ENCODE results near the gene CACNA2D2.

Gene CACNA2D2

DNA sequence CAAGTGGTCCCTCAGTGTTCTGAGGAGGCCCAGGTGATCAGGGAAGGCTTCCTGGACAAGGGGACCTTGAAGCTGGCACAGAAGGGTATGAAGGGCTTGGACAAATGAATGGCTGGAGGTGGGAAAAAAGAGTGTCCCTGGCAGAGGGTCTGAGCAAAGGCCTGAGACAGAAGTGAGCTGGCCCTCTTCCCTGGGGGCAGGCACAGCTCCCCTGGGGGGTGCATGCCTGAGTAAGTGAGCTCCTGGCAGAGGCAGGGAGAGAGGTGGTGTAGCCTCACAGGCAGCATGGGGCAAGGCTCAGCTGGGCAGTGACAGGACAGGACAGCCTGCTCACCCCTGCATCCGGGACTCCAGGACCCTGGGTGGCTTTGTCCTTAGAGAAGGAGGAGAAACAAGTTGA is 5.4 kb upstream of the CACNA2D2 start:
- TF ChIP-seq, protein P1, sequence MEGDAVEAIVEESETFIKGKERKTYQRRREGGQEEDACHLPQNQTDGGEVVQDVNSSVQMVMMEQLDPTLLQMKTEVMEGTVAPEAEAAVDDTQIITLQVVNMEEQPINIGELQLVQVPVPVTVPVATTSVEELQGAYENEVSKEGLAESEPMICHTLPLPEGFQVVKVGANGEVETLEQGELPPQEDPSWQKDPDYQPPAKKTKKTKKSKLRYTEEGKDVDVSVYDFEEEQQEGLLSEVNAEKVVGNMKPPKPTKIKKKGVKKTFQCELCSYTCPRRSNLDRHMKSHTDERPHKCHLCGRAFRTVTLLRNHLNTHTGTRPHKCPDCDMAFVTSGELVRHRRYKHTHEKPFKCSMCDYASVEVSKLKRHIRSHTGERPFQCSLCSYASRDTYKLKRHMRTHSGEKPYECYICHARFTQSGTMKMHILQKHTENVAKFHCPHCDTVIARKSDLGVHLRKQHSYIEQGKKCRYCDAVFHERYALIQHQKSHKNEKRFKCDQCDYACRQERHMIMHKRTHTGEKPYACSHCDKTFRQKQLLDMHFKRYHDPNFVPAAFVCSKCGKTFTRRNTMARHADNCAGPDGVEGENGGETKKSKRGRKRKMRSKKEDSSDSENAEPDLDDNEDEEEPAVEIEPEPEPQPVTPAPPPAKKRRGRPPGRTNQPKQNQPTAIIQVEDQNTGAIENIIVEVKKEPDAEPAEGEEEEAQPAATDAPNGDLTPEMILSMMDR (IDR thresholded peaks at IDR 0.05; ENCODE audit: borderline replicate concordance, insufficient read depth, low read depth, low read length), result no peak
- H3K4me3 ChIP-seq (ENCODE audit: low read depth, low read length), result no peak overlapping the region

DNA sequence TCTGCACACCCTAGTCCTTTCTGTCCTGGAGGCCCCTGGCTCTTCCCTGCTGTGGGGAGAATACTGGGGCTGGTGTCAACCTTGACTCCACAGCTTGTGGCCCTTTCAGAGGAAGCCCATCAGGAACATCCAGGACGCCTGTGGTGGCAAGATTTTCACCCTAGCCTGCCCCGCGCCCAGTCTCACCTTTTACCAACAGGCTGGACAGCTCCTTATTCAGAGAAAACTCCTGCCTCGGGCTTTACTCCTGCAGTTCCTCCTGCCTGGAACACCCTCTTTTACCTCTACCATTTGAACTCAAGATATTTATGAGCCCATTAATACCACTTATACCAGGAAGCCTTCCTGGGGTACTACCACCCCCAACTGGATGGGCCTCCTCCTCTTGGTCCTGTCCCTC is 2.7 kb upstream of the CACNA2D2 start:
- no peak overlapping the region for H3K4me3 ChIP-seq (ENCODE audit: low read depth, low read length)
- TF ChIP-seq, protein P1 (IDR thresholded peaks at IDR 0.05; ENCODE audit: borderline replicate concordance, insufficient read depth, low read depth, low read length), result no peak

DNA sequence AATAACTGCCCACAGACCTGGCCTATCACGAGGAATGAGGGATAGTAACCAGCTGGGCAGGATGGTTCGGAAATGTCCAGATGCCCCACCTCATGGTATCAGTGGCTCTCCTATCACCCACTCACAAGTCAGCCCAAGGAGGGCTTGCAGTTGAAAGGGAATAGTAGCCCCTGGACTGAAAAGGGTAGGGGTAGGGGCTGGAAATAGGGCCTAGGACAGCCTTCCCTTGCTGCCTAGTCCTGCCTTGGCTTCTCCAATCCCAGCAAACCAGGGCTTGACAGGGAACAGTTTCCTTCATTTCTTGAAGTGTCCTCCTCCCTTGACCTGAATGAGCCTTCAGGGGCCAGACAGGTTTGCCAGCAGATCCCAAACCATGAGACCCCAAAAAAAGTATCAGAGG is 1.2 kb upstream of the CACNA2D2 start:
- TF ChIP-seq, protein P1 (IDR thresholded peaks at IDR 0.05; ENCODE audit: borderline replicate concordance, insufficient read depth, low read depth, low read length), result no peak
- no peak overlapping the region for H3K4me3 ChIP-seq (ENCODE audit: low read depth, low read length)

DNA sequence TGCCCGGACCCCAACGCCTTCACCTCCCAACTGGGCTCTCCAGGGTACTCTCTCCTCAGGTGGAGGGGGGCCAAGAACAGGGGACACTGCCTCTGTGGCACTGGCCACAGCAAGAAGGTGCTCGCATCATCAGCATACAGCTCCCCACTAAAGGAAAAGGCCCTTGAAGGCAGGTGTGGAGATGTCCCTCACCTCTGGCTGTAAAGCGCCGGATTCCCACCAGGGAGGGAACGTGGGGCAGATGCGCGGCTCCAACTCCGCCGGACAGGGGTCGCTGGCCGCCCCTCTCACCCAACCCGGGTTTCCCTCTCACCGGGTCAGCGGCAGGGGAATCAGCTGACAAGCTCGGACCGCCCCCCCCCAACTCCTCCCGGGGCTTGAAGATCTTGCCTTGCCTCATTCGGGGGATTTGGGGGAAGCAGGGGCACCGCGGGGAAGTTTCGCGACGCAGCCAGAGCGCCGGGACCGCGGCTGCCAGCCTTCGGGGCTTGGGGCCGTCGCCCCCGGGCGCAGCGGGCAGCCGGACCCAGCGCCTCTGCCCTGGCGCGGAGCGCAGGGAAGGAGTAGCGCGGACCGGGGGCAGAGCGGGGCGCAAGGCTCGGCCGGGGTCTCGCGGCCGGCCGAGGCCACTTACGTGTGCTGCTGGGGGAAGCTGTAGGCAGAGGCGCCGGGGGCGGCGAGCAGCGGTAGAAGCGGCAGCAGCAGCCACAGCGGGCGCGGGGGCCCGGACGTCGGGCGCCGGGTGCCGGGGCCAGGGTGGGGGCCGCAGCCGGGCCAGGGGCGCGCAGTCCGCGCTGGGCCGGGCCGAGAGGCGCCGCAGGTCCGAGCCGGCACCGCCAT is 630 bp downstream of the CACNA2D2 start:
- TF ChIP-seq, protein P1 (IDR thresholded peaks at IDR 0.05; ENCODE audit: borderline replicate concordance, insufficient read depth, low read depth, low read length), result no peak
- H3K4me3 ChIP-seq (ENCODE audit: low read depth, low read length), result no peak overlapping the region

DNA sequence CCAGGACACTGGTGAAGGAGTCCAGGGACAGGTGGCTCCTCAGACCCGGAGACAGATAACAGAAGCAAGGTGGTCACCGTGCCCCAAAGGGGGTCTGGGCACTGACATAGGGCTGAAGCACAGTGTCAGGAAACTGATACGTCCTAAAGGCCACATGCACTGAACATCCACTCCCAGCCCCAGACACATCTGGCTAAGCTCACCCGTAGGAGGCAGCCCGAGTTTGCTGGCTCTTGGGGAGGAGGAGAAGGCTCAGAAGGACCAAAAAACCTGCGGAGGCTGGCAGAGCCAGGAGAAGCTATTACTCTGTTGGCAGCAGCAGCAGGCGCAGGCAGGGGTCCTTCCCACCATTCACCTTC is 1.2 kb downstream of the CACNA2D2 start:
- TF ChIP-seq, protein P1 (IDR thresholded peaks at IDR 0.05; ENCODE audit: borderline replicate concordance, insufficient read depth, low read depth, low read length), result no peak
- H3K4me3 ChIP-seq (ENCODE audit: low read depth, low read length), result no peak overlapping the region

DNA sequence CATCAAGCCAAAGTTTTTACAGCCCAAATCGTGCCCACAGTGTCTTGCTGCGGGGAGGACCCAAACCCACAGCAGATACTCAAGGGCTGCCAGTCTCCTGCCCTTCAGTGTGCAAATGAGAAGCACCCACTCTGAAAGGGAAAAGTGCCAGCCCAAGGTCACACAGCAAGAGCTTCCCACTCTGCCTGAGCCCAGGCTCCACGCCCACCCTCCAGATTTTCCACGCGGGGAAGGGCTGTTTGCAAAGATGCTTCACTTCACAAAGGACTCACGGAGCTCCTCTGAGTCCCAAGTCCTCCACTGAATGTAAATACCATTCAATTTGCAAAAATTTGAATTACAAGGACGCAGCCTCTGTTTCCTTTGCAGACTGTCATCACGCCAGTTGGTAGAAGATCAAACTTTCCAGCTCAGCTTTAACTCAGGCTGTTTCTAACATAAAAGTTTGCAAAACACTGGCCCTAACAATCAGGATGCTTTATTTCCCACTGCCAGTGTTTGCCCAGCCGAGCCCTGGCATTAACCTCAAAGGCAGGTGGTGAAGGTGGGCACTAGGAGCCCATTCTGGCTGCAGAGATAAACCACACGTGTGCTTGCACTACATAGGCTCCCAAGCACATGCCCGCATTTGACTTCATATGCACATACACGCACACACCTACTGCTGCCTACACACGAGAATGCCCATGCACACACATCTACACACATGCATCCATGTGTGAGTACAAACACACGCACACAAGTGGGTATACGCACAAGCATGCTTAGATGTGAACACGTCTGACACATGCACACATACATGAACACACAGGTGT is 7.6 kb downstream of the CACNA2D2 start:
- H3K4me3 ChIP-seq (ENCODE audit: low read depth, low read length), result no peak overlapping the region
- TF ChIP-seq, protein P1 (IDR thresholded peaks at IDR 0.05; ENCODE audit: borderline replicate concordance, insufficient read depth, low read depth, low read length), result no peak

Measured in GM12875 (cell line).